GM15510 (cell line): Measurements from ENCODE around the gene ZC3H18.

Source experiments
- POLR2A ChIP-seq: IDR thresholded peaks from 3 replicates; pipeline ENCODE4 v1.6.1; 2011; ENCODE audit warnings: borderline replicate concordance; ENCODE audit not compliant: insufficient read length; ENCODE audit errors: extremely low read depth

Gene ZC3H18

GRCh38 chr16:88529596-88529995 is 40.6 kb upstream of the ZC3H18 start:
- TF ChIP-seq POLR2A, result no peak

GRCh38 chr16:88530051-88530857 is 39.9 kb upstream of the ZC3H18 start:
- TF ChIP-seq POLR2A, result no peak

- TF ChIP-seq POLR2A, result no peak
Observed at GRCh38 chr16:88530858-88531203, 39.4 kb upstream of the ZC3H18 start.

- TF ChIP-seq POLR2A, result no peak
Observed at GRCh38 chr16:88531346-88531745, 38.9 kb upstream of the ZC3H18 start.

GRCh38 chr16:88531931-88532433 is 38.2 kb upstream of the ZC3H18 start:
- TF ChIP-seq POLR2A, result no peak

GRCh38 chr16:88532434-88533241 is 37.6 kb upstream of the ZC3H18 start:
- no peak for TF ChIP-seq POLR2A

GRCh38 chr16:88533381-88533917 is 36.8 kb upstream of the ZC3H18 start:
- TF ChIP-seq POLR2A, result no peak

GRCh38 chr16:88533932-88534637 is 36.1 kb upstream of the ZC3H18 start:
- TF ChIP-seq POLR2A, result peak; percentile 92

- TF ChIP-seq POLR2A, result no peak
Observed at GRCh38 chr16:88534638-88535190, 35.5 kb upstream of the ZC3H18 start.

GRCh38 chr16:88535191-88535856 is 34.9 kb upstream of the ZC3H18 start:
- no peak for TF ChIP-seq POLR2A

GRCh38 chr16:88535857-88536222 is 34.4 kb upstream of the ZC3H18 start:
- TF ChIP-seq POLR2A, result no peak

- no peak for TF ChIP-seq POLR2A
Observed at GRCh38 chr16:88536510-88536909, 33.7 kb upstream of the ZC3H18 start.

GRCh38 chr16:88536971-88537751 is 33.0 kb upstream of the ZC3H18 start:
- TF ChIP-seq POLR2A, result no peak
